K562 (cell line): Measurements from ENCODE around the gene SHOX. TPM values are rescaled to one million over a fixed set of nuclear protein-coding genes. Genes with fewer than 3 reads are reported as not detected.

Source experiments
- ATAC-seq: fragments of 200-7000 bp; cut with Tn5 transposase; 3 replicates; pipeline ENCODE4 v1.9.1; 2020; ENCODE audit warnings: moderate library complexity
- BruUV-seq: library from RNA; stranded (reverse); fragments of 400-500 nt; replicated peaks from 2 replicates; lab custom pipeline; 2021; lab: Mats Ljungman, UMichigan
- CTCF ChIA-PET: fragments of 300-600 bp; formaldehyde crosslinking; extraction: SDS; loops from one replicate; lab custom pipeline; 2021; ENCODE audit warnings: low intra/inter-chr PET ratio; lab: Yijun Ruan, JAX
- POLR2A ChIA-PET: fragments of 300-600, 350-650 bp; sonication (Branson Sonifier 250); formaldehyde crosslinking; extraction: SDS; loops from one replicate; lab custom pipeline; 2021; ENCODE audit warnings: antibody characterized with exemption, inconsistent platforms; lab: Yijun Ruan, JAX
- DNase-seq, 4 experiments: peaks; one replicate each; pipeline versions ENCODE4 v3.0.0 to v3.0.0-alpha.2; 2011 to 2018; ENCODE audit warnings: low spot score in 3 of 4, mixed read lengths in 3 of 4; ENCODE audit errors: extremely low read depth in 1 of 4
- FAIRE-seq: peaks from 2 replicates; lab custom pipeline; 2011; peaks lifted over from hg19 to GRCh38; lab: Jason Lieb, UNC
- H2AFZ ChIP-seq: 2 replicates; pipeline ENCODE4 v1.6.0; 2011; ENCODE audit warnings: low read depth, low read length, control low read depth, inconsistent platforms
- H3K27ac ChIP-seq: fragments of 200-600 bp; 3 replicates; pipeline ENCODE4 v1.8.0; 2011; ENCODE audit warnings: low read depth, mild to moderate bottlenecking, control low read depth, inconsistent platforms, low read length, moderate library complexity, mixed read lengths; ENCODE audit errors: extremely low read depth
- H3K27me3 ChIP-seq, 2 experiments: fragments of 300-600 bp in 1 of 2; 2 replicates in 1 of 2; 3 replicates in 1 of 2; pipeline versions ENCODE4 v1.6.0 to v1.8.0; 2011; ENCODE audit warnings: inconsistent platforms in 2 of 2, low read length in 2 of 2, mild to moderate bottlenecking in 1 of 2, mixed read lengths in 1 of 2, moderate library complexity in 1 of 2; ENCODE audit not compliant: control insufficient read depth in 2 of 2, insufficient read depth in 2 of 2
- H3K36me3 ChIP-seq: fragments of 300-600 bp; 3 replicates; pipeline ENCODE4 v1.8.0; 2011; ENCODE audit warnings: mild to moderate bottlenecking, low read length, inconsistent platforms; ENCODE audit not compliant: control insufficient read depth, insufficient read depth
- H3K4me1 ChIP-seq, 2 experiments: fragments of 200-600 bp in 1 of 2; replicated peaks in 1 of 2; 2 replicates in 1 of 2; 3 replicates in 1 of 2; pipeline versions ENCODE4 v1.5.1 to v1.8.0; 2011; ENCODE audit warnings: inconsistent platforms in 2 of 2, low read length in 2 of 2, mild to moderate bottlenecking in 1 of 2, mixed read lengths in 1 of 2, moderate library complexity in 1 of 2; ENCODE audit not compliant: control insufficient read depth in 2 of 2, insufficient read depth in 2 of 2
- H3K4me2 ChIP-seq: 2 replicates; pipeline ENCODE4 v1.6.1; 2011; ENCODE audit warnings: low read length, control low read depth, inconsistent platforms, mixed read lengths; ENCODE audit not compliant: insufficient read depth
- H3K4me3 ChIP-seq: fragments of 200-600 bp; sonication (generic), shearing (Covaris generic); 2 replicates; pipeline ENCODE4 v1.5.1; 2016; ENCODE audit warnings: control low read depth, inconsistent platforms
- H3K79me2 ChIP-seq: fragments of 200-600 bp; 3 replicates; pipeline ENCODE4 v1.8.0; 2011; ENCODE audit warnings: low read length, inconsistent platforms; ENCODE audit not compliant: control insufficient read depth, insufficient read depth
- H3K9ac ChIP-seq, 2 experiments: 2 replicates each; pipeline versions ENCODE4 v1.6.0 to v1.6.1; 2011; ENCODE audit warnings: low read depth in 2 of 2, low read length in 2 of 2, control low read depth in 1 of 2, inconsistent platforms in 1 of 2, mild to moderate bottlenecking in 1 of 2, mixed read lengths in 1 of 2; ENCODE audit not compliant: insufficient read depth in 1 of 2
- H3K9me1 ChIP-seq: one replicate; pipeline ENCODE4 v1.6.0; 2011; ENCODE audit warnings: inconsistent platforms, mild to moderate bottlenecking, low read length, moderate library complexity; ENCODE audit not compliant: control insufficient read depth, insufficient read depth
- H3K9me3 ChIP-seq: replicated peaks from 2 replicates; pipeline ENCODE4 v1.5.1; 2011; ENCODE audit warnings: low read depth, low read length, inconsistent platforms; ENCODE audit not compliant: control insufficient read depth, insufficient read depth
- H4K20me1 ChIP-seq: replicated peaks from 2 replicates; pipeline ENCODE4 v1.6.1; 2011; ENCODE audit warnings: low read length, inconsistent platforms, mixed read lengths; ENCODE audit not compliant: control insufficient read depth, insufficient read depth
- BDP1 ChIP-seq: IDR thresholded peaks from 3 replicates; pipeline ENCODE4 v1.6.1; 2011; ENCODE audit not compliant: insufficient read length, insufficient read depth
- ETS1 ChIP-seq: conservative IDR thresholded peaks from 2 replicates; pipeline ENCODE4 v1.6.1; 2011; ENCODE audit warnings: low read depth, mild to moderate bottlenecking, low read length; ENCODE audit not compliant: control insufficient read depth
- HMGXB4 ChIP-seq: sonication (generic); formaldehyde crosslinking; IDR thresholded peaks from 2 replicates; pipeline ENCODE4 v1.8.1; 2023; ENCODE audit warnings: mild to moderate bottlenecking, missing genetic modification reagents
- HSF4 ChIP-seq: fragments of 250-450 bp; sonication (Bioruptor Pico); IDR thresholded peaks from 2 replicates; pipeline ENCODE4 v2.1.2; 2022; ENCODE audit warnings: mild to moderate bottlenecking, moderate library complexity, borderline replicate concordance
- NR1H2 ChIP-seq: sonication (generic); formaldehyde crosslinking; IDR thresholded peaks from 2 replicates; pipeline ENCODE4 v1.4.0; 2020; ENCODE audit warnings: mild to moderate bottlenecking, missing genetic modification reagents
- RCOR1 ChIP-seq, 2 experiments: IDR thresholded peaks; 2 replicates each; pipeline ENCODE4 v1.6.1; 2012; ENCODE audit warnings: low read depth in 2 of 2, low read length in 2 of 2, borderline replicate concordance in 1 of 2, improper control_type of control experiment in 1 of 2
- SMARCB1 ChIP-seq: IDR thresholded peaks from 2 replicates; pipeline ENCODE4 v1.6.1; 2011; ENCODE audit warnings: improper control_type of control experiment, low read depth; ENCODE audit not compliant: insufficient read length
- SP1 ChIP-seq: sonication (generic); formaldehyde crosslinking; IDR thresholded peaks from 2 replicates; pipeline ENCODE4 v1.8.1; 2022; ENCODE audit warnings: mild to moderate bottlenecking, missing genetic modification reagents
- TCF3 ChIP-seq: sonication (generic); formaldehyde crosslinking; IDR thresholded peaks from 2 replicates; pipeline ENCODE4 v1.4.0; 2020; ENCODE audit warnings: mild to moderate bottlenecking, missing genetic modification reagents
- TOE1 ChIP-seq, 2 experiments: fragments of 450-650 bp in 1 of 2; sonication (generic) in 1 of 2; formaldehyde crosslinking in 1 of 2; IDR thresholded peaks; 2 replicates each; pipeline versions ENCODE4 v1.7.1 to v1.8.0; 2016 to 2022; ENCODE audit warnings: borderline replicate concordance in 2 of 2, mild to moderate bottlenecking in 2 of 2, antibody characterized with exemption in 1 of 2, inconsistent platforms in 1 of 2, low read depth in 1 of 2, missing genetic modification reagents in 1 of 2, moderate library complexity in 1 of 2
- ZBED1 ChIP-seq: IDR thresholded peaks from 2 replicates; pipeline ENCODE4 v1.6.1; 2014
- ZBTB2 ChIP-seq: fragments of 450-650 bp; IDR thresholded peaks from 2 replicates; pipeline ENCODE4 v1.6.1; 2016; ENCODE audit warnings: antibody characterized with exemption
- WGBS: fragments of 100-300 bp; shearing (Covaris generic); methylation state at CpG from one replicate; pipeline ENCODE4 v1.1.6; 2016; ENCODE audit warnings: low coverage, mixed read lengths; ENCODE audit not compliant: insufficient coverage; ENCODE audit errors: missing lambda C conversion rate; 5-methylcytosine and 5-hydroxymethylcytosine counted together
- in situ Hi-C: fragments of 300-500 bp; cut with MboI; formaldehyde crosslinking; loops from 4 replicates; pipeline ENCODE4 v1.15.0; 2018; ENCODE audit warnings: inconsistent platforms, mixed read lengths
- intact Hi-C: fragments of 100-400 bp; cut with micrococcal nuclease; formaldehyde crosslinking; loops from 2 replicates; pipeline ENCODE4 v1.14.2; 2022
- polyA plus RNA-seq, 8 experiments: library from polyadenylated mRNA; depleted of rRNA in 4 of 8; stranded (reverse) in 5 of 8; unstranded in 3 of 8; fragments of >200 nt; fragmentation: Nextera tagmentation in 2 of 8; fragmentation: Illumina TruSeq in 1 of 8; extraction: Ambion mirVana in 2 of 8; extraction: Trizol in 1 of 8; gene quantifications; 2 replicates each; pipeline versions ENCODE4 v1.2.1 to v1.2.3, GENCODE V29; 2011 to 2014; ENCODE audit warnings: inconsistent platforms in 1 of 8, missing spikeins in 1 of 8
- total RNA-seq, 7 experiments: library from RNA; depleted of rRNA in 6 of 7; stranded (reverse); fragments of >200 nt in 6 of 7; fragmentation: Illumina TruSeq in 2 of 7; extraction: Trizol in 2 of 7; gene quantifications; 2 replicates each; pipeline versions ENCODE4 v1.2.1 to v1.2.3, GENCODE V29; 2011 to 2021; ENCODE audit warnings: low replicate concordance in 1 of 7
- TF ChIP-seq, protein P1 (sequence below): sonication (generic); formaldehyde crosslinking; IDR thresholded peaks from 2 replicates; pipeline ENCODE4 v1.9.0; 2022; ENCODE audit warnings: mild to moderate bottlenecking, missing genetic modification reagents

The SHOX gene
- total and polyA plus RNA-seq, 9 of the 15 experiments (the other 6 are each of a cell fraction or from before 2014, with no cell fraction given): not detected

GRCh38 chrX:643911-644303 is 13.3 kb downstream of the SHOX start (continued):
- TF ChIP-seq, protein P1, sequence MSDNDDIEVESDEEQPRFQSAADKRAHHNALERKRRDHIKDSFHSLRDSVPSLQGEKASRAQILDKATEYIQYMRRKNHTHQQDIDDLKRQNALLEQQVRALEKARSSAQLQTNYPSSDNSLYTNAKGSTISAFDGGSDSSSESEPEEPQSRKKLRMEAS: no peak
- TF ChIP-seq HMGXB4 (CRISPR knock-in tag) (no peak), TOE1 (IDR thresholded peaks at IDR 0.05; ENCODE audit: borderline replicate concordance) (no peak), TOE1 (CRISPR knock-in tag; IDR thresholded peaks at IDR 0.05; ENCODE audit: borderline replicate concordance, low read depth) (no peak), TCF3 (no peak)

DNA sequence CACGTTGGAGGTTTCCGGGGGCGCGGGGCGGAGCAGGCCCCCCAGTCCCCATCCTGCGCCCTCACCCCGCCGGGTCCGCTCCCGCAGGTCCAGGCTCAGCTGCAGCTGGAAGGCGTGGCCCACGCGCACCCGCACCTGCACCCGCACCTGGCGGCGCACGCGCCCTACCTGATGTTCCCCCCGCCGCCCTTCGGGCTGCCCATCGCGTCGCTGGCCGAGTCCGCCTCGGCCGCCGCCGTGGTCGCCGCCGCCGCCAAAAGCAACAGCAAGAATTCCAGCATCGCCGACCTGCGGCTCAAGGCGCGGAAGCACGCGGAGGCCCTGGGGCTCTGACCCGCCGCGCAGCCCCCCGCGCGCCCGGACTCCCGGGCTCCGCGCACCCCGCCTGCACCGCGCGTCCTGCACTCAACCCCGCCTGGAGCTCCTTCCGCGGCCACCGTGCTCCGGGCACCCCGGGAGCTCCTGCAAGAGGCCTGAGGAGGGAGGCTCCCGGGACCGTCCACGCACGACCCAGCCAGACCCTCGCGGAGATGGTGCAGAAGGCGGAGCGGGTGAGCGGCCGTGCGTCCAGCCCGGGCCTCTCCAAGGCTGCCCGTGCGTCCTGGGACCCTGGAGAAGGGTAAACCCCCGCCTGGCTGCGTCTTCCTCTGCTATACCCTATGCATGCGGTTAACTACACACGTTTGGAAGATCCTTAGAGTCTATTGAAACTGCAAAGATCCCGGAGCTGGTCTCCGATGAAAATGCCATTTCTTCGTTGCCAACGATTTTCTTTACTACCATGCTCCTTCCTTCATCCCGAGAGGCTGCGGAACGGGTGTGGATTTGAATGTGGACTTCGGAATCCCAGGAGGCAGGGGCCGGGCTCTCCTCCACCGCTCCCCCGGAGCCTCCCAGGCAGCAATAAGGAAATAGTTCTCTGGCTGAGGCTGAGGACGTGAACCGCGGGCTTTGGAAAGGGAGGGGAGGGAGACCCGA is 14.0 kb downstream of the SHOX start:
- no peak for FAIRE-seq
- in situ Hi-C loops (no loop called here), intact Hi-C loops (no loop called here)
- Histone ChIP-seq H3K9me1 (no peaks in the 10 kb centered on the region), H2AFZ (no peak overlapping the region), H3K4me1 (no peaks in the 10 kb centered on the region), H3K9me3 (no peaks in the 10 kb centered on the region), H3K4me3 (no peak overlapping the region), H3K9ac (no peak overlapping the region), H3K79me2 (no peaks in the 10 kb centered on the region), H3K36me3 (no peaks in the 10 kb centered on the region), H3K27me3 (peaks cover 2 to 4% of the 10 kb centered on the region in 2 experiments; a peak in 2 of 5 replicates), H3K27ac (no peak overlapping the region), H3K4me2 (no peak overlapping the region), H4K20me1 (no peaks in the 10 kb centered on the region)
- WGBS: 6% methylated on average over 57 of the region's 95 CpGs
- no peak for ATAC-seq
- ChIA-PET POLR2A (no interaction called here), CTCF (no interaction called here)
- BruUV-seq: no TSS peak
- DNase-seq: no peak
- TF ChIP-seq ZBED1: no peak
- no peak for TF ChIP-seq SP1 (CRISPR knock-in tag)
- no peak for TF ChIP-seq ZBTB2
- no peak for TF ChIP-seq SMARCB1
- TF ChIP-seq ETS1: no peak
- no peak for TF ChIP-seq RCOR1 (IDR thresholded peaks at IDR 0.05; ENCODE audit: borderline replicate concordance in 1 of 2, low read depth in 2 of 2, low read length in 2 of 2)
- TF ChIP-seq HSF4 (CRISPR knock-in tag): no peak
- TF ChIP-seq BDP1: no peak
- TF ChIP-seq NR1H2: no peak
